ENCODE results near the gene TYW5. TPM values are rescaled to one million over a fixed set of nuclear protein-coding genes. Genes with fewer than 3 reads are reported as not detected.

The TYW5 gene
- total RNA-seq, 3 donors from 2014 or later (not counting 1 experiment from before 2014, with no cell fraction given): 15.9 to 17.4 (median 16.9) TPM

- intact Hi-C loops (cut with micrococcal nuclease): no loop called here
- Mint-ChIP-seq H3K4me1 (peaks cover 6 to 10% of the 10 kb centered on the region in 2 donors), H3K4me3 (no peak overlapping the region), H3K27me3 (ENCODE audit: low read depth in 2 of 2) (peaks cover 0 to 4% of the 10 kb centered on the region in 2 donors), H3K27ac (no peak overlapping the region), H3K9me3 (no peaks in the 10 kb centered on the region), H3K36me3 (no peaks in the 10 kb centered on the region)
- no peak for TF ChIP-seq CTCF (IDR thresholded peaks at IDR 0.05)
- DNase-seq (no peak), ATAC-seq (no peak)
- 92% methylated on average over 1 of the region's 1 CpG for WGBS (ENCODE audit: insufficient coverage)
- Histone ChIP-seq H3K4me3 (ENCODE audit: low read length) (no peak overlapping the region), H3K9me3 (ENCODE audit: control insufficient read depth, insufficient read depth, low read length) (no peaks in the 10 kb centered on the region), H3K4me1 (ENCODE audit: control insufficient read depth, insufficient read depth, low read length) (peaks cover 3% of the 10 kb centered on the region), H3K27ac (ENCODE audit: low read length) (no peak overlapping the region), H3K27me3 (ENCODE audit: control insufficient read depth, insufficient read depth, low read length) (no peaks in the 10 kb centered on the region), H3K36me3 (ENCODE audit: control insufficient read depth, insufficient read depth, low read length) (no peaks in the 10 kb centered on the region)
These were observed 28.2 kb upstream of the TYW5 start for GRCh38 chr2:199983534-199983933.

- no peak overlapping the region for H3K4me3 Mint-ChIP-seq
- WGBS (ENCODE audit: insufficient coverage): 95% methylated on average over 5 of the region's 5 CpGs
- no peak overlapping the region for H3K4me3 ChIP-seq (ENCODE audit: low read length)
- no peaks in the 10 kb centered on the region for H3K9me3 ChIP-seq (ENCODE audit: control insufficient read depth, insufficient read depth, low read length)
- no peaks in the 10 kb centered on the region for H3K36me3 Mint-ChIP-seq
- H3K4me1 Mint-ChIP-seq: peaks cover 6 to 10% of the 10 kb centered on the region in 2 donors
- H3K27ac Mint-ChIP-seq: no peak overlapping the region
- H3K27me3 Mint-ChIP-seq (ENCODE audit: low read depth in 2 of 2): peaks cover 0 to 4% of the 10 kb centered on the region in 2 donors
- ATAC-seq (no peak), DNase-seq (no peak)
- no peak for TF ChIP-seq CTCF (IDR thresholded peaks at IDR 0.05)
- no peaks in the 10 kb centered on the region for H3K9me3 Mint-ChIP-seq
- no peaks in the 10 kb centered on the region for H3K27me3 ChIP-seq (ENCODE audit: control insufficient read depth, insufficient read depth, low read length)
- intact Hi-C loops (cut with micrococcal nuclease): no loop called here
- H3K4me1 ChIP-seq (ENCODE audit: control insufficient read depth, insufficient read depth, low read length): peaks cover 3% of the 10 kb centered on the region
- no peaks in the 10 kb centered on the region for H3K36me3 ChIP-seq (ENCODE audit: control insufficient read depth, insufficient read depth, low read length)
- no peak overlapping the region for H3K27ac ChIP-seq (ENCODE audit: low read length)
These were observed 27.0 kb upstream of the TYW5 start for GRCh38 chr2:199982126-199982843.

GRCh38 chr2:199979832-199980628, 24.7 kb upstream of the TYW5 start:
- Histone ChIP-seq H3K4me1 (ENCODE audit: control insufficient read depth, insufficient read depth, low read length) (no peaks in the 10 kb centered on the region), H3K36me3 (ENCODE audit: control insufficient read depth, insufficient read depth, low read length) (no peaks in the 10 kb centered on the region), H3K9me3 (ENCODE audit: control insufficient read depth, insufficient read depth, low read length) (no peaks in the 10 kb centered on the region), H3K27ac (ENCODE audit: low read length) (no peak overlapping the region), H3K27me3 (ENCODE audit: control insufficient read depth, insufficient read depth, low read length) (no peaks in the 10 kb centered on the region), H3K4me3 (ENCODE audit: low read length) (no peak overlapping the region)
- intact Hi-C loops (cut with micrococcal nuclease): loop anchor here (1.0 kb wide), 1 partner anchor 501 kb away; no protein-coding TSS in a partner anchor
- peaks cover 8% of the 10 kb centered on the region for H3K36me3 Mint-ChIP-seq
- H3K4me3 Mint-ChIP-seq: no peak overlapping the region
- 21% methylated on average over 12 of the region's 12 CpGs for WGBS (ENCODE audit: insufficient coverage)
- DNase-seq (peak; percentile 70 to 85), ATAC-seq (peak; percentile 70 to 80 (median 75))
- no peaks in the 10 kb centered on the region for H3K9me3 Mint-ChIP-seq
- TF ChIP-seq CTCF (IDR thresholded peaks at IDR 0.05): peak; percentile 84
- H3K4me1 Mint-ChIP-seq: peaks cover 6% of the 10 kb centered on the region in 2 donors
- H3K27ac Mint-ChIP-seq: no peak overlapping the region
- peaks cover 0 to 4% of the 10 kb centered on the region in 2 donors for H3K27me3 Mint-ChIP-seq (ENCODE audit: low read depth in 2 of 2)

All from natural killer cell (primary cell).